DMS153 treated with DMSO at 0.1 percent for 48 hours (cell line): ENCODE measurements around the gene SPATA13.
"Not testable (repeated sequence)": the region's sequence is repeated elsewhere in the genome, so short reads cannot be mapped to it uniquely, and the experiment has no call there.

Source experiments
- DNase-seq: peaks from one replicate; lab custom pipeline; 2025; ENCODE audit not compliant: unreplicated experiment; lab: John Stamatoyannopoulos, UW

Gene SPATA13

DNA sequence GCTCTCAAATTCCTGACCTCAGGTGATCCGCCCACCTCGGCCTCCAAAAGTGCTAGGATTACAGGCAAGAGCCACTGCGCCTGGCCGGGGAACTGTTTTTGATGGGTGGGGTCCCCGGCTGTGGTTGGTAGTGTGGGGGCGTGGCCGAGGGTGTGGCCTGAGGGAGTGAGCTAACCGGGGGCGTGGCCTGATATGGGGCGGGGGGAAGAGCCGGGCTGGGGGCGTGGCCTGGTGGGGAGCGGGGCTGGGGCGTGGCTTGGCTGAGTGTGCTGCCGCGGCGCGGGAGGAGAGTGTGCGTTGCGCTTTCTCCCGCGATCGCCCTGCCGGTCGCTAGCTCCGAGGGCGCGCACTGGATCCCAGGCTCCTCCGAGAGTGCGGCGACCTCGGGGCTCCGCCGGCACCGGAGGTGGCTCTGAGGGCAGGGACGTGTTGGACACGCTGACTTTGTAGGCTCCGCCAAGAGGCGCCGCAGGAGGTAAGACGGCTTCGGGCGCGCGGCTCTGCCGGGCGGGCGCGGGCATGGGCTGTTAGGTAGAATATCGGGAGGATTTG is at the start of gene SPATA13:
Gene SPATA13 (plus strand): TSS at position 263 of the 552 bp plus-strand sequence. CDS start 62,210 bp downstream, outside the sequence.
- peak; percentile 86 for DNase-seq

GRCh38 chr13:24112791-24113190 is 47.7 kb upstream of the SPATA13 start:
- no peak for DNase-seq

DNA sequence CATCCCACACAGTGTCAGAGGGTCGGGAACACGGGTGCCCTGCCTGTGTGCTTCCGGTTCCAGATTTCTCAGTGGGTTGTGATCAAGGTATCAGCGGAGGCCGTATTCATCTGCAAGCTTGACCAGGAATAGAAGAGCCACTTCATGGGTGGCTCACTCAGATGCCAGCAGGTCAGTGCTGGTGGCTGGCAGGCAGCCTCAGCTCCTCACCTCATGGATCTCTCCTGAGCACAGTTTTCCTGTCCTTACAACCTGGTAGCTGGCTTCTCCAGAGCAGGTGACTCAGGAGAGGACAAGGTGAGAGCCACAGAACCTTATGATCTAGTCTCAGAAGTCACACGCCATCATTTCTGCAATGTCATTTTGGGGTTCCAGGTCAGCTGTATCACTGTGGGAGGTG is 44.8 kb upstream of the SPATA13 start:
- no peak for DNase-seq

GRCh38 chr13:24116131-24116530 is 44.4 kb upstream of the SPATA13 start:
- no peak for DNase-seq

DNA sequence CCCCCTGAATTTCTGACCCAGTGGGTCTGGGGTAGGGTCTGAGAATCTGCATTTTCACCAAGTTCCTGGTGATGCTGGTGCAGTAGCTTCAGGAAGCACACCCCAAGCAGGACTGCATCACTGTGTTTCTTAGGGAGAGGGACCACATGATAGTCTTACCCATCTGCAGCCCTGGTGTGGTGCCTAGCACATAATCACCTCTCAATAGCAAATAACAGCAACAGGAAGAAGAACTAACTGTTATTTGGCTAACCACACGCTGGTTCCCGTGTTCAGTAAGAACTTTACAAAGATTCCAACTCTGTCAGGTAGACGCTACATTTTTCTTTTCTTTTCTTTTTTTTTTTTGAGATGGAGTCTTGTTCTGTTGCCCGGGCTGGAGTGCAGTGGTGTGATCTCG is 41.9 kb upstream of the SPATA13 start:
- DNase-seq, result no peak

DNA sequence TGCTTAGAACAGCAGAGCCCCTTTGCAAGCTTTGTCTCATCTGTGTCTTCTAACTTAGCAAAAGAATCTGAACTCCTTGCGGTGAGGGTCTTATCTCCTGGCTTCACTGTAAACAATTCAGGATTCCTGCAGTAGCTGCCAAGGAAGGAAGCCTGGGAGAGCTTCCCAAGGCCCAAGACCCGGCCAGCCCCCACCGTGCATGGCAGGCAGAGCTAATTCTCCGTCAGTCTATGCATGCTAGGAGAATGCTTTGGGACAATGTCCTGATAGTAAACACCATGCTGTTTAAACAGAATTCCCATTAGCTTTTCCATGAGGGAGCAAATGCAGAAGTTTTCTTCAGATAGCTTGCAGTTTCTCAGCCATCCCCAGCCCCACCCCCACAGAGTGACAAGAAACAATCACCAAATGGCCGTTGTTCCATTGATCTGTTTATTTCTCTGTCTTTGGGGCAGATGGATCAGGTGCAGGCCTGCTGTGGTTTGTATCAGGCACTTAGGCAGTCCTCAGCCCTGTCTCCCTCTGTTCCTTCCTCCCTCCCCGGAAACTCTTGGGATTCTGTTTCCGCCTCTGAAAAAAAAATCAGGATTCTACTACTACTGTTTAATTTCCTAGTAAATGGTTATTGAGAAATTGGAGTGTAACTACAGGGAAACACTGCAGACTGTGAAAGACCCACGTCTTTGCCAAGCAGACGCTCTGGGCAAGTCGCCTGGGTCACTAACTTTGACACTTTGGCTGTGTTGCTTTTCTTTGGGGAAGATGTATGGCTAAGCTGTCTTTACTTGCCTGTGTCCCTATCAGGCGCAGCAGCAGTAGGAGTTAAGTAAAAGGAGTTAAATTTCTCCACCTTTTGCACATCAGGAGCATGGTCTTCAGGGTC is 40.7 kb upstream of the SPATA13 start:
- no peak for DNase-seq

DNA sequence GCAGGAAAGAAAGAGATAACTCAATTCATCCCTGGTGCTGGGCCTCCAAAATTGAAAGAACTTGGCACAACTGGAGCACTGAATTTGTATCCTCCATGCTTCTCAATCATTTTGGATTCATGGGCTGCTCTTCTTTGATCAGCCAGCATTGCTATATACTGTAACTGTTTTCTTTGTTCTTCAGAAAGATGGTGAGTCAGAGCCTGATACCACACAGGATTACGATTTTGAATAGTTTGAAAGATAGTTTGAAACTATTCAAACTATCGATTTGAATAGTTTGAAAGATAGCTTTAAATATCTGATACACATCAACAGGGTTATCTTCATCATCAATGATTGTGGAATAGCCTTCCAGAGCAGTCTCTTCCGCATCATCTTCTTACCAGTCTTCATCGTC is 38.5 kb upstream of the SPATA13 start:
- DNase-seq, result not testable (repeated sequence)

GRCh38 chr13:24122569-24122968 is 38.0 kb upstream of the SPATA13 start:
- no peak for DNase-seq

DNA sequence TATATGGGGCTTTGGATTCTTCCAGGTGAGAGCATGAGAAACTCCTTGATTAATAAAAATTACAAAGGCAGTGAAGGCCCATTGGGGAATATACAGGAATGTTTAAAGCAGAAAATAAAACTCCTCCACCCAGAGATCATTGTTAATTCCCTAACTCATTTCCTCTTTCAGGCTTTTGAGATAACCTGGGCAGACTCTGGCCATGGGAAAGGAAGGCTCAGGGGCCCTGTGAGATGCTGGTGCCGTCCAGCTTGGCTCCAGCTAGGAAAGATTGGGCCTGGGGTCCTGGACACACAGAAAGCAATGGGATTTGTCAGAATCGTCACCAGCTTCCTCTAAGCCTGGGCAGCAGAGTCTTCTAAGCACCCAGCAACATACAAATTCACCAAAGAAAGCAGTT is 36.8 kb upstream of the SPATA13 start:
- DNase-seq, result no peak

DNA sequence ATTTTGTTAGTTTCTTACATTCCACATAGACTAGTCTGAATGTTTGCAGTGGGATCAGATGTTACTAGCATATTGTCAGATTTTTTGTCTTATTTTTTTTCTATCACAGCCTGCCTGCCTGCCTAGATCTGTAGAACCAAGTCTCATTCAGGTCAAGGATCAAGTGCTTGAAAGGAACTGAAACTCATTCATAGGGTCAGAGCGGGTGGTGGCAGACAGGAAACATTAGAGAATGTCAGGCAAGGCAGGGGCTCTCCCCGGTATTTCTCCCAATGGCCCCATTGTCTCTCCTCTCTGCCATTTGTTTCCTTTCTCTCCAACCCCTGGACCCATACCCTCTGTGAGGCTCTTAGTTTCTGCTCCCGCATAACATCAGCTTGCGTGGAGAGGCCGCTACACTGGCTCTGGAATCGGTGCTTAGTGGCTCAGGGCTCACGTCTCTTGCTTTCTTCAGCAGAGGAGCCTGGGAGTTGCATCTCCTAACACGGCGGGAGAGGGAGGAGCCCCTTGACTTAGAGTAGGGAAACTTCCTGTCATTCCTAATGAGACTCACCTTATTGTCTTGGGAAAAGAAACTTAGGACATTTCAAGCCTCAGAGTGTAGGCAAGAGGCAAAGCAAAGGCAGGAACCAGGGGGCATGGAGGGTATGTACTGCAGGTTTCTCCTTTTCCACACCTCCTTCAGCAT is 35.6 kb upstream of the SPATA13 start:
- DNase-seq, result no peak

- DNase-seq, result no peak
These were observed 33.3 kb upstream of the SPATA13 start for GRCh38 chr13:24127116-24127631.

DNA sequence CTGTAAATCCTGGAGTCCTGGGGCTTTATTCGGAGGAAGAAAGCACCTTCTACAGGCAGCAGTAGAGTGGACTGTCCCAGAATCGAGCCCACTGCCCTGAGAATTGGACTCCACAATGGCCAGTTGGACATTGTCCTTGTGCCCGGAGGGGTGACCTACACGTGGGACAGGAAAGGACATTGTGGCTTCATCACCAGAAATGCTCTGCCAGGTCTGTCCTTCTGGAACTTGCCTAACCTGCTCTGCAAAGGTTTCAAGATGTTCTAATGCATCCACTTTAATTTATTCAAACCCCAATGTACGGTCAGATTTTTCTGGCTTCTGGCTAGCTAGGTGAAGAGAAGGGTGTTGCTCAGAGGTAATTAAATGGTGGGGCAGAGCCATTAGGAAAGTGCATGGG is 32.4 kb upstream of the SPATA13 start:
- no peak for DNase-seq

DNA sequence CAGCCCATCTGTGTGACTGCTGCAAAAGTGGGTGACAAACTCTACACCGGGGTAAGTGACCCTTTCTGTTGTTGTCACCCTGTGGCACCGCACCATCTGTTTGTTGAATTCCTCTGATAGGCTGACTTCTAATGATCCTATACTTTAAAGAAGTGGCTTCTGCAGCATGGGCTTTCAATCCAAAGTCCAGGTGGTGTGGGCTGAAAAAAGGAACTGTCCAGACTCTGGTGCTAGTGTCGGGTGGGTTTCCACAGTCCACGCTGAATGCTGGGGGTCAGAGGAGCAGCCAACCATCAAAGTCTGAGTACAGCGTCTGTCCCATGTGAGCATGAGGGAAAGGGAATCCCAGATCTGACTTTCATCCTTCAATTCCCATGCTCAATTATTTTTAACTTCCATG is 31.6 kb upstream of the SPATA13 start:
- DNase-seq, result no peak

GRCh38 chr13:24129914-24130774 is 30.4 kb upstream of the SPATA13 start:
- no peak for DNase-seq

DNA sequence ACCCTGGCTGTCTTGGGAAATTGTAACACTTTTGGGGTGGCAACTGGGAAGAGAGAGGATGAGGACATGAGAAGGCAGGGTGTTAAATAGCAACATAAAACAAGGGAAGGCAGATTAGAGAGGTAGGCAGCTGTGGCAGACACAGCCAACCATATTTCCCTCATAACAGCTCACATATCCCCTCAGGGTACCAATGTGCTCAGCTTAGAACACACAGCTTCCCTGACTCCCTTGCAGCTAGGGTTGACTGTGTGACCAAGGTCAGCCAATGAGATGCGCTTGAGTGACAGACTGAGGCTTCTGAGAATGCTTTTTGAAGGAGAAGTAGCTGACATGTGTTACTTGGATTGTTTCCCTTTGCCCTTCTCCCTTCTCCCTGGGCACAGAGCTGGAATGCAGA is 28.8 kb upstream of the SPATA13 start:
- DNase-seq, result no peak

DNA sequence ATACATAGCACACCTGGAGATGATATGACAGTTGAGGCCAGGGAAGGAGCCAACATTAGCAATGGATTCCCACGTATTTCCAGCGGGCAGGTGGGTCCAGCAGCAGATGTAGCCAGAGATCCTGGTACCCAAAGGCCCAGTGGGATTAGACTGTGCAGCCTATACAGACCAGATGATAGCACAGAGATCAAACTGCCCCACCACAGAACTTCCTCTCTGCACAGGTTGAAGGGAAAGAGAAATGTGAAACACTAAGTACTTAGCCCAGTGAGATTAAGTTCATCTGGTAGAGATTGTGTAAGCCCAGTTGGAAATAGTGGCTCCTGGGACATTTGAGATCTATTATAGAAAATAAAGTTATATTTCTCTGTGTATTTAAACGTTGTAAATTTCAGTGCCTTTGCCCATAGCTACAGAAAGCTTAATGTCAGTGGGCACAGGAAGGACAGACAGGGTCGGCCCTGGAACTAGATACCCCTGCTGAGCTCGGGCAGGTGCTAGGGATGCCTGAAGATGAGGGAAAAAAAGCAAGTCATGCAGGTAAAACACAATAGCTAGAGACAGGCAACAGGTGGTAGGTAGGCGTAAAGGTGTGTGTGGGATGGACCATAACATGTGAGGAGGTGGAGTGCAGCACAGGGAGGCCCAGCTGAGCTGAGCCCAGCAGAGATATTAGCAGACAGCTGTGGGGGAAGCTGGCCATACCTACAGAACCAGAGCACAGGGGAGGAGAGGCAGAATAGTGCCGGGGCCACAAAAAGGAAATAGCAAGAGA is 27.3 kb upstream of the SPATA13 start:
- no peak for DNase-seq

DNA sequence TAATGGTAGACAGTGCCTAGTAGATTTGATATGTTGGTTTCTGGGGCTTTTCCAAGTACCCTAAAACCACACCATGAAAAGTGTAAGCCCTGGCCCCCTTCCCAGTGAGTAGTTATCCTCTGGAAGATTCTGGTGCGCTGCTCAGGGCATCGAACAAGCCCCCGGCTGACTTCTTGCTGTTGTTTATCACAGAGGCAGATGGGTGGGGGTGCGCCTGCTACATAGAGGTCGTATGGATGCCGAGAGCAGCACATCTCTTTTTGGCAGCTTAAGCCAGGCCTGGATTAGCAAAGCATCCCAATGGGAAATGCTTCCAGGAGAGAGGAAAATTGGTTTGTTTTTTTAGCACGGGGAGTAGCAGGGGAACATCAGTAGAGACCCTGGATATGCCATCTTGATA is 26.3 kb upstream of the SPATA13 start:
- DNase-seq, result no peak

GRCh38 chr13:24134757-24135156 is 25.8 kb upstream of the SPATA13 start:
- no peak for DNase-seq

GRCh38 chr13:24135674-24136300 is 24.7 kb upstream of the SPATA13 start:
- no peak for DNase-seq

DNA sequence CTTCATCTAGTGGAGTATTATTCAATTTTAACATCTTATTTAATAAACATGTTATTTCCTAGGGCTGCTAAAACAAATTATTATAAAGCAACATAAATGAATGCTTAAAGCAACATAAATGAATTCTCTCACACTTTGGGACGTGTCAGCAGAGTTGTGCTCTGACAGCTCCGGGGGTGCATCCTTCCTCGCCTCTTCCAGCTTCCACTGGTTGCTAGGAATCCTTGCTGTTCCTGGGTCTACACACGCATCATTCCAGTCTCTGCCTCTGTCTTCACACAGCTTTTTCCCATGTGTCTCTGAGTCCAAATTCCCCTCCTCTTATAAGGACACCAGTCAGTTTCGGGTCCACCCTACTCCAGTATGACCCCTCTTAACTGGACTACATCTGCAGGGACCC is 21.6 kb upstream of the SPATA13 start:
- no peak for DNase-seq
